HepG2 (cell line): Measurements from ENCODE around the gene ADGRG6. TPM values are rescaled to one million over a fixed set of nuclear protein-coding genes. Genes with fewer than 3 reads are reported as not detected.

Experiments
- BCL6 ChIP-seq: IDR thresholded peaks from 2 replicates; pipeline ENCODE4 v1.6.1; 2016; ENCODE audit warnings: missing genetic modification reagents, missing compliant biosample characterization
- PRDM15 ChIP-seq: sonication (generic); formaldehyde crosslinking; IDR thresholded peaks from 2 replicates; pipeline ENCODE4 v1.4.0; 2020; ENCODE audit warnings: missing genetic modification reagents
- TBX3 ChIP-seq: fragments of 450-650 bp; IDR thresholded peaks from 2 replicates; pipeline ENCODE4 v1.6.1; 2017; ENCODE audit warnings: antibody characterized with exemption, mild to moderate bottlenecking, inconsistent platforms, borderline replicate concordance
- USF2 ChIP-seq, 2 experiments: sonication (generic) in 1 of 2; formaldehyde crosslinking in 1 of 2; IDR thresholded peaks; 2 replicates each; pipeline versions ENCODE4 v1.5.1 to v1.6.1; 2011 to 2020; ENCODE audit warnings: borderline replicate concordance in 1 of 2, low read depth in 1 of 2, low read length in 1 of 2, mild to moderate bottlenecking in 1 of 2, missing genetic modification reagents in 1 of 2, moderate library complexity in 1 of 2
- ZNF598 ChIP-seq: sonication (generic); formaldehyde crosslinking; IDR thresholded peaks from 2 replicates; pipeline ENCODE4 v1.5.1; 2020; ENCODE audit warnings: mild to moderate bottlenecking, missing genetic modification reagents, borderline replicate concordance
- ZNF644 ChIP-seq: IDR thresholded peaks from 2 replicates; pipeline ENCODE4 v1.6.1; 2016; ENCODE audit warnings: low read depth
- ZNF792 ChIP-seq: IDR thresholded peaks from 2 replicates; pipeline ENCODE4 v1.6.1; 2016
- polyA plus RNA-seq, 8 experiments: library from polyadenylated mRNA; depleted of rRNA in 3 of 8; stranded (reverse) in 7 of 8; unstranded in 1 of 8; fragments of >200 nt; fragmentation: Illumina TruSeq in 4 of 8; extraction: Trizol in 4 of 8; gene quantifications; 2 replicates each; pipeline versions ENCODE4 v1.2.1 to v1.2.3, GENCODE V29; 2011 to 2016; ENCODE audit warnings: low read depth in 4 of 8, missing spikeins in 1 of 8, mixed read lengths in 1 of 8; ENCODE audit not compliant: insufficient read depth in 1 of 8
- total RNA-seq, 5 experiments: library from RNA; depleted of rRNA; stranded (reverse); fragments of >200 nt; fragmentation: Illumina TruSeq; extraction: Trizol; gene quantifications; 2 replicates each; pipeline ENCODE4 v1.2.3, GENCODE V29; 2016; ENCODE audit warnings: low read depth in 1 of 5

Gene ADGRG6
- total and polyA plus RNA-seq, 2 of the 13 experiments (the other 11 are each of a cell fraction or from before 2014, with no cell fraction given), result 129 to 249 TPM

- TF ChIP-seq USF2 (IDR thresholded peaks at IDR 0.05; ENCODE audit: low read depth, low read length) (no peak), USF2 (CRISPR knock-in tag; IDR thresholded peaks at IDR 0.05; ENCODE audit: borderline replicate concordance) (no peak), PRDM15 (CRISPR knock-in tag) (no peak), ZNF598 (no peak), TBX3 (no peak), ZNF644 (peak; percentile 95), ZNF792 (CRISPR knock-in tag) (no peak), BCL6 (CRISPR knock-in tag) (peak; percentile 78)
- TF ChIP-seq, all 625 proteins: peak for 49
Observed at GRCh38 chr6:142292166-142292924, 9.5 kb upstream of the ADGRG6 start (continued).
